AG09309 (cell line): ENCODE data around the gene RYR2.

Experiments
- DNase-seq: peaks from one replicate; pipeline ENCODE4 v3.0.0-alpha.2; 2010; ENCODE audit warnings: low read depth
- H3K4me3 ChIP-seq: 2 replicates; pipeline ENCODE4 v1.5.1; 2011; ENCODE audit warnings: mild to moderate bottlenecking, low read depth, low read length, moderate library complexity; ENCODE audit not compliant: control insufficient read depth
- CTCF ChIP-seq: IDR thresholded peaks from 2 replicates; pipeline ENCODE4 v1.5.1; 2011; ENCODE audit warnings: mild to moderate bottlenecking, low read depth, low read length, inconsistent platforms; ENCODE audit not compliant: insufficient read depth, control insufficient read depth; ENCODE audit errors: missing control alignments

RYR2 gene

DNA sequence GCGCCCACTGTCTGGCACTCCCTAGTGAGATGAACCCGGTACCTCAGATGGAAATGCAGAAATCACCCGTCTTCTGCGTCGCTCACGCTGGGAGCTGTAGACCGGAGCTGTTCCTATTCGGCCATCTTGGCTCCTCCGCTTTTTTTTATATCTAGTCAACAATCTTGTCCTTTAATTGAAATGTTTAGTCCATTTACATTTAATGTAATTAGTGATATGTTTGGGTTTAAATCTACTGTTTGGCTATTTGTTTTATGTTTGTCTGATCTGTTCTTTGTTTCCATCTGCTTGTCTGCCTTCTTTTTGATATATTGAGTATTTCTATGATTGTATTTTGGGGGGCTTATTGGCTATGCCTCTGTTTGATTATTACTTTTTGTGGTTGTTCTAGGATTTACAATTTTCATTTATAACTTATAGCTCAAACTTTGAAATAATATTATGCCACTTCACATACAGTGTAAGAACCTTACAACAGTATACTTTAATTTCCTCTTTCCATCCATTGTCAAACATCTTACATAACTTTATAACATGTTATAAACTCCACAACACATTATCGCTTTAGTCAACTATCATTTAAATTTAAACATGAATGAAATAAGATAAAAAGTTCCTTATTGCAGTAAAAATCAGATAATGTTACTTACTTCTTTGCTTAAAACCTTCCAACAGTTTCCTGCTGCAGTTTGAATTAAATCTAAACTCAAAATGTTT, 16.5 kb upstream of the RYR2 start:
- no peak overlapping the region for H3K4me3 ChIP-seq
- no peak for TF ChIP-seq CTCF
- no peak for DNase-seq

GRCh38 chr1:237029240-237029639, 12.7 kb upstream of the RYR2 start:
- no peak overlapping the region for H3K4me3 ChIP-seq
- DNase-seq = no peak
- no peak for TF ChIP-seq CTCF

- no peak for DNase-seq
- no peak for TF ChIP-seq CTCF
- no peak overlapping the region for H3K4me3 ChIP-seq
Observed at GRCh38 chr1:237029850-237030535, 12.0 kb upstream of the RYR2 start.

DNA sequence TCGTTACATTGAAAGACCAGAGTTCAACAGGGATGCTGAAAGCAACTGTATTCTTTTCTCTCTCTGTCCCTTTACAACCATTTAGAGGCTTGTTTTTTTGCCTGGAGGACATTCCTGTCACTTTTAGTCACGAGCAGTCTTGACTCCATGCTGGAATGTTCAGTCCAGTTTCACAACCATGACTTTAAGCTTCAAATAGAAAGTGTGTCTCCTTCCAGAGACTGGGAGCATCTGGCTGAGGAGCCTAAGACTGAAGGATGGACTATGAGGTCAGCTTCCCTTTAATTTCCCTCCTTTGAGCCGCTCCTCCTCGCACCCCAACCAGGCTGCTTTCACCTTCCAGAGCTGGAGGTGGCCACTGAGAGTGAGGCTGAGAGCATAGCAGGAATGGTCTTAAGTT, 10.5 kb upstream of the RYR2 start:
- no peak for DNase-seq
- no peak for TF ChIP-seq CTCF
- no peak overlapping the region for H3K4me3 ChIP-seq

GRCh38 chr1:237032029-237032428, 10.0 kb upstream of the RYR2 start:
- DNase-seq = no peak
- no peak for TF ChIP-seq CTCF
- no peak overlapping the region for H3K4me3 ChIP-seq

GRCh38 chr1:237033061-237033460, 8.9 kb upstream of the RYR2 start:
- no peak for TF ChIP-seq CTCF
- no peak overlapping the region for H3K4me3 ChIP-seq
- no peak for DNase-seq
